HG02852 (cell line): Measurements from ENCODE around the gene XPC.

Experiments used
- ATAC-seq: cut with Tn5 transposase; IDR thresholded peaks from one replicate; pipeline ENCODE4 v1.9.1; 2021; ENCODE audit warnings: mild to moderate bottlenecking, moderate library complexity; ENCODE audit not compliant: unreplicated experiment

XPC gene

DNA sequence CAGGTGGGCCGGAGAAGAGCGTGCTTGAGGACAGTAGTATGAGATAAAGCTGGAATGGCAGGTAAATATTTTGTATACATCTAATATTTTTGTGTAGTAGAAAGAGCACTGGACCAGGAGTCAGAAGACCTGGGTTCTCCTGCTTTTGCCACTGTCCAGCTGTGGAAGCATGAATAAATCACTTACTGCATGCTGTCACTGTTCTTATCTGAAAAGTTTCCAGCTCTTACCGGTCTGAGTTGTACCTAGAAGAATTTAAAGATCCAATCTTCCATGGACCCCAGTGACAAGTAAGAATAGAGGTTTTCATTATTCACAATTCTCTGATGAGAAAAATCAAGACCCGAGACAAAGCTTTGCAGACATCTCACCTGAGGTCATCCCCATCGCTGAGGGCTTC, 5.9 kb downstream of the XPC start:
- ATAC-seq, result no peak

GRCh38 chr3:14170531-14171159, 7.8 kb downstream of the XPC start:
- no peak for ATAC-seq

- no peak for ATAC-seq
Observed at GRCh38 chr3:14169871-14170270, 8.5 kb downstream of the XPC start.

DNA sequence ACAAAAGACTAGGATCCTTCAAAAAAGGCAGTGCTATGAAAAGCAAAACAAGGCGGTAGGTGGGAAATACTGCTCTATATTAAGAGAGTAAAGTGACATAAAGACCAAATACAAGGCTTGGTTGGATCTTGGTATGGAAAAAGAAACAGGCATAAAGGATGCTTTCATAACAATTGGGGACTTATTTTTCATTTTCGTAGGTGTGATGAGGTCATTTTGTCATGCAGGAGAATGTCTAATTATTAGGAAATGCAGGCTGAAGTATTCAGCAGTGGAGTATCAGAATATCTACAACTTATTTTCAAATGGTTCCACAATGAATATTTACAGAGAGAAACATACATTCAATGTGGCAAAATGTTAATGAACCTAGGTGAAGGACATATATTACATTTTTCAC, 9.0 kb downstream of the XPC start:
- ATAC-seq, result no peak

DNA sequence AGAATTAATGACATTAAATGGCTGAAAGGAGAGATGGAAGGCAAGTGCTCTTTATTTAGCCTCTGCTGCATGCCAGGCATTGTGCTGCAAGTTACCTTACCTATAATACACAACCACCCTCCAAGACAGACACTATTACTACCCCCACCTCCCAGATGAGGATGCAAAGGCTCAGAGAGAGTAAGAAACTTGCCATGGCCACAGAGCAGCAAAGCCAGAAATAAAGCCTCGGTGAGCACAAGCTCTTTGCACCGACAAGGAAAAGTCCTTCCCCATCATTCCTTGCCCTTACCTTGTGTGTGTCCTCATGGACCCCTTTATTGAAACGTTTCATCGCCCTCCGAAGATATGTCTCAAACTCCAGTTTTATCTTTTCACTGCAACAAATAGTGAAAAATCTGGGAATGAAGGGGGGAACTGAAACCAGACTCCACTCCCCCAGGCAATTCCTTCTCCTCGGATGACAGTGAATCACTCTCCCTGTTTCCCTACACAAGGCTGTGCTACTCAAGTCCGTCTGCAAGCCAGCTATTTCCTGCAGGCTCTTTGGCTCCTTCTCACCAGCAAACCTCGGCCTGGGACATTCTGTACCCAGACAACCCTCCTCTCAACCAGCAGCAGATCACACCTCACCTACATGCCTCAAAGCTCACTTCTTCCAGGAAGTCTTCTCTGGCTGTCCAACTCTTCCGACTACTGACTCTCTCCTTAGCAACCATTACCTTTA, 11.4 kb downstream of the XPC start:
- no peak for ATAC-seq

- ATAC-seq, result no peak
Observed at GRCh38 chr3:14162178-14162577, 16.2 kb downstream of the XPC start.

- no peak for ATAC-seq
Observed at GRCh38 chr3:14161282-14161681, 17.1 kb downstream of the XPC start.

DNA sequence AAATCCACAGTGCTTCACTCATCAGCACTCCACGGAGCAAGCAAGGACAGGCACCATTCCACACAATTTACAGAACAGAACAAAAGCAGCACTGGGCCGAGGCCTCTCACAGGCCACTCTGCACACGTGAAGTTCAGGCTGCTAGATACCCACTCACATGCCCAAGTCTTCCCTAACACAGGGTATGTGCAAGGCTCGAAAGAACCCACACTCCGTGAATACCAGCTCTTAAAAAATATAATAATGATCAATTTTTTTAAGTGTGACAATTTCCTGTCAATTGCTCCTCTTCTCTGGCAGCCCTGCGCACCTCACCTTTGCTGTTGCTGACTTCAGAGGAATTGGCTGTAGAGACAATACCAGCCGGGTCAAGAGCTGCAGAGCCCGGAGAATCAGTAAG, 19.0 kb downstream of the XPC start:
- no peak for ATAC-seq

DNA sequence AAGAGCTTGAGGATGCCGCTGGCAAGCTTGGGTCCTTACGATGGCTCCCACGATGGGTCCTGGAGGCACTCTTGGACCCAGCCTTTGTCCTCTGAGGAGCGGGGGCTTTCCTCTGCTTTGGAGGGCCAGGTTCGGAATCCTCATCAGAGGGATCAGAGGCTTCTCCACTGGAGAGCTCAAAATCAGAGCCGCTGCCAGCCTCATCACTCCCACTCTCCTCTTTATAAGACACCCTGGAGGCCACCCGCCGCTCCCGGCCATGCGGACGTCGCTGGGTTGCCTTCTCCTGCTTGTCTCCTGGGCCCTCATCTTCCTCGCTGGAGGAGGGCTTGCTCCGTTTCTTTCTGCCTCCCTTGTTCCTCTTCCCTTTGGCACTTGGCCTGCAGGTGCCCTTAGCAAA, 20.0 kb downstream of the XPC start:
- no peak for ATAC-seq

- no peak for ATAC-seq
Observed at GRCh38 chr3:14157951-14158350, 20.4 kb downstream of the XPC start.

- no peak for ATAC-seq
Observed at GRCh38 chr3:14156843-14157561, 21.4 kb downstream of the XPC start.

GRCh38 chr3:14156201-14156600, 22.2 kb downstream of the XPC start:
- no peak for ATAC-seq

- ATAC-seq, result no peak
Observed at GRCh38 chr3:14154895-14155440, 23.4 kb downstream of the XPC start.

GRCh38 chr3:14154276-14154675, 24.1 kb downstream of the XPC start:
- ATAC-seq, result no peak

GRCh38 chr3:14153663-14154062, 24.7 kb downstream of the XPC start:
- ATAC-seq, result no peak

- no peak for ATAC-seq
Observed at GRCh38 chr3:14152963-14153355, 25.4 kb downstream of the XPC start.

DNA sequence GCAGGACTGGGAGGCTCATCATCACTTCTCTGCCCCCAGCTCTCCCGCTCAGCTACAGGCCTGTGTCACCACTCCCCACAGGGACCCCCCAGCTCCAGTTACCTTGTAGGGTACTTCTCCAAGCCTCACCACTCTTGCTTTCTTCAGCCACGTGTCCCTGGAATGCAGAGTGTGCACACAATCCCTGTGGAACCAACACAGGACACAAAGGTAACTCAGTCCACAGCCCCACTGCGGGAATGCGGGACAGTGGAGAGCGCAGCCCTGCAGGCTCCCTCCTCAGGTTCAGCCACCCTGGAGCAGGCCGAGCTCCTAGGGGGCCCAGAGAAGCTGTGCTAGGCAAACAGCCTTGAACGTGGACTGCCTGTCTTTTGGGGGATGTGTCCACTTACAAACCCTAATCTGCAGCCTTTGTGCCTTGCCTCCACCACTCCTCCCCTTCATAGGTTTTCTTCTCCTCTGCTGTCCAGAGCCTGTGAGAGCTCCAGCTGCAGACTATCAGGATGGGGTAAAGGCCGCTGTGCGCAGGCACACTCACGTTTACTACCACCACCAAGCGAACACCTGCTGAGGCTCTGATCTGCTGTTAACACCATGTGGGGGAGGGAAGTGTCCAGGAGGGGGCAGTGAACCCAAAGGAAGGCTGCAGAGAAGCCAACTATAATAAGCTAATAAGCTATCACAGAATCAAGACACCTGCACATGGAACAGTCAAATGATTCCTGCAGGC, 26.0 kb downstream of the XPC start:
- ATAC-seq, result no peak

GRCh38 chr3:14151471-14152083, 26.8 kb downstream of the XPC start:
- ATAC-seq, result no peak

GRCh38 chr3:14150491-14151230, 27.7 kb downstream of the XPC start:
- no peak for ATAC-seq

- no peak for ATAC-seq
Observed at GRCh38 chr3:14150078-14150477, 28.3 kb downstream of the XPC start.
